CD4-positive, alpha-beta memory T cell (primary cell): Measurements from ENCODE around the gene PLXDC2. TPM values are rescaled to one million over a fixed set of nuclear protein-coding genes. Genes with fewer than 3 reads are reported as not detected.

Experiments used
- CTCF ChIA-PET: fragments of 350-600 bp; sonication (Branson Sonifier 250); formaldehyde crosslinking; loops from one replicate; lab custom pipeline; 2021; ENCODE audit warnings: inconsistent platforms; ENCODE audit not compliant: partially characterized antibody; lab: Charles Lee
- POLR2A ChIA-PET: fragments of 350-600 bp; sonication (Branson Sonifier 250); formaldehyde crosslinking; loops from one replicate; lab custom pipeline; 2021; ENCODE audit not compliant: partially characterized antibody; lab: Charles Lee
- DNase-seq, 5 donors: peaks; one replicate each; pipeline versions ENCODE4 v3.0.0 to v3.0.0-alpha.2; 2020 to 2022; ENCODE audit warnings: mixed read lengths in 1 of 5
- H3K27ac ChIP-seq: one replicate; pipeline ENCODE4 v1.7.0; 2013; ENCODE audit warnings: low read depth, low read length
- H3K27me3 ChIP-seq: 2 replicates; pipeline ENCODE4 v1.7.0; 2013; ENCODE audit warnings: mild to moderate bottlenecking, low read length, moderate library complexity; ENCODE audit not compliant: insufficient read depth
- H3K36me3 ChIP-seq: 2 replicates; pipeline ENCODE4 v1.7.0; 2013; ENCODE audit warnings: mild to moderate bottlenecking, low read length, moderate library complexity; ENCODE audit not compliant: insufficient read depth
- H3K4me1 ChIP-seq: 2 replicates; pipeline ENCODE4 v1.7.0; 2013; ENCODE audit warnings: mild to moderate bottlenecking, low read length, moderate library complexity; ENCODE audit not compliant: insufficient read depth
- H3K4me3 ChIP-seq, 2 donors: one replicate each; pipeline ENCODE4 v1.7.0; 2013; ENCODE audit warnings: low read length in 2 of 2, mild to moderate bottlenecking in 1 of 2
- H3K9me3 ChIP-seq, 2 donors: one replicate each; pipeline ENCODE4 v1.7.0; 2013; ENCODE audit warnings: low read length in 2 of 2, control low read depth in 1 of 2; ENCODE audit not compliant: control insufficient read depth in 1 of 2
- H3K27ac Mint-ChIP-seq, 7 donors: one replicate each; pipeline ENCODE4 v1.8.0; 2020 to 2021; ENCODE audit warnings: mixed read lengths in 7 of 7, mild to moderate bottlenecking in 6 of 7, inconsistent platforms in 3 of 7, moderate library complexity in 3 of 7
- H3K27me3 Mint-ChIP-seq, 2 donors: one replicate each; pipeline ENCODE4 v1.8.0; 2020 to 2021; ENCODE audit warnings: mixed read lengths in 2 of 2
- H3K36me3 Mint-ChIP-seq, 2 donors: one replicate each; pipeline ENCODE4 v1.8.0; 2020 to 2021; ENCODE audit warnings: mixed read lengths in 2 of 2, inconsistent platforms in 1 of 2, mild to moderate bottlenecking in 1 of 2
- H3K4me1 Mint-ChIP-seq, 4 donors: one replicate each; pipeline ENCODE4 v1.8.0; 2020 to 2021; ENCODE audit warnings: mixed read lengths in 4 of 4, mild to moderate bottlenecking in 1 of 4
- H3K4me3 Mint-ChIP-seq, 8 donors: one replicate each; pipeline ENCODE4 v1.8.0; 2020 to 2021; ENCODE audit warnings: mixed read lengths in 8 of 8, mild to moderate bottlenecking in 7 of 8, moderate library complexity in 6 of 8, inconsistent platforms in 3 of 8
- H3K9me3 Mint-ChIP-seq, 8 donors: one replicate each; pipeline ENCODE4 v1.8.0; 2020 to 2021; ENCODE audit warnings: mixed read lengths in 8 of 8, mild to moderate bottlenecking in 5 of 8, inconsistent platforms in 3 of 8, moderate library complexity in 1 of 8
- intact Hi-C: fragments of 100-400 bp; cut with micrococcal nuclease; formaldehyde crosslinking; loops from one replicate; pipeline ENCODE4 v1.15.1; 2023
- polyA plus RNA-seq, 2 donors: library from polyadenylated mRNA; unstranded; fragments of 300-500 nt; fragmentation: Illumina TruSeq; gene quantifications; one replicate each; pipeline ENCODE4 v1.2.3, GENCODE V29; 2021
- total RNA-seq, 2 experiments: library from RNA; stranded (reverse); gene quantifications; one replicate each; pipeline ENCODE4 v1.2.3, GENCODE V29; 2021

Gene PLXDC2
- total and polyA plus RNA-seq, 4 experiments from 2014 or later = 0.90 to 1.2 TPM; not detected in 2

DNA sequence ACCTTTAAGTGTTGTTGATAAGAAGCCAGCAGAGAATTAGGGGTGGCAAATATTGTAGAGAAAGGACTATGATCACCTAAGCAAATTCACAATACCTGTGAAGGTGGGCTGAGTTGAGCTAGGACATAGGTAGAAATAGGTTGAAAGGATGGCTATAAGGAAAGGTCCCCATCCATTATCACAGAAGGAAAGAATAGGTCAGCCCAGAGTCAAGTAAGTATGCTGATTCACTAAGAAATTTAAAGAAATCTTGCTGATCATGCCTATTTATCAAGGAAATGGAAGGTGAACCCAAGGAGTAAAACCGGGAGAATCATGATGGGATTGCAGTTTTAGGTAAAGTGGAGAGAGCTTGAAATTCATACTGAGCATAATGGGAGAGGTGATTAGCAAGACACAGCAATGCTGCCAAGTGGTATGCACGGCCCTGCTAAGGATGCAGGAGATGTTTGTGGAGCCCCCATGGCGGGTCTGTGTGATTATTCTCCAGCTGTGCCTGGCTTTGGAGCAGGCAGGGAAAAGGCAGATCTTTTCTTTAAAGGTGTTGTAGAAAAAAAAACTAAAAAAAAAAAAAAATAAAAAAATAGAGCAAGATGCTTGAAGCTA, 399.4 kb downstream of the PLXDC2 start:
- POLR2A ChIA-PET = no interaction called here
- intact Hi-C loops = no loop called here
- no peak overlapping the region for H3K4me3 ChIP-seq
- no peaks in the 10 kb centered on the region for H3K4me1 Mint-ChIP-seq
- H3K36me3 Mint-ChIP-seq = no peaks in the 10 kb centered on the region
- no peak overlapping the region for H3K27ac Mint-ChIP-seq
- H3K27me3 ChIP-seq = no peaks in the 10 kb centered on the region
- H3K9me3 ChIP-seq = no peaks in the 10 kb centered on the region
- DNase-seq = no peak
- H3K4me1 ChIP-seq = no peaks in the 10 kb centered on the region
- H3K4me3 Mint-ChIP-seq = no peak overlapping the region
- no peak overlapping the region for H3K27ac ChIP-seq
- CTCF ChIA-PET = no interaction called here
- H3K9me3 Mint-ChIP-seq = peaks cover 0 to 13% (median 8%) of the 10 kb centered on the region in 8 donors
- H3K27me3 Mint-ChIP-seq = no peaks in the 10 kb centered on the region
- H3K36me3 ChIP-seq = no peaks in the 10 kb centered on the region

DNA sequence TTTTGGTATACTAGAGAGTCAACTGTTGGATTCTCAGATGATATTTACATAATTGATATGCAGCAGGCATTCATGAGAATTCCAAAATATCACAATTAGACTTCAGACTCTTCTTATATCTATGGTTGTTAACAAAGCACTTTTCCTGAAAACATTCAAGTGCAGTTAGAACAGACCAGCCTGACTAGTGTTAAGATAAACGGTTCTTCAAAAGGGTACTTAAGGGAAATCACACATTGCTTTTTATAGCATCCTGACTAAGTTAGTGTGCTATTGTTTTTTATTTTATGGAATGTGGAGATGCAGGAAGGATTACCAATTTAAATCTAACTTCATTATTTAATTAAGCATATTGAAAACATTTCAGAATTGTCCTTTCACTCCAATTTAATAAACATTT, 405.1 kb downstream of the PLXDC2 start:
- intact Hi-C loops = no loop called here
- no peaks in the 10 kb centered on the region for H3K9me3 ChIP-seq
- no peaks in the 10 kb centered on the region for H3K4me1 ChIP-seq
- H3K36me3 ChIP-seq = no peaks in the 10 kb centered on the region
- Mint-ChIP-seq H3K9me3 (peaks cover 0 to 11% (median 6%) of the 10 kb centered on the region in 8 donors), H3K27me3 (no peaks in the 10 kb centered on the region), H3K4me3 (no peak overlapping the region), H3K36me3 (no peaks in the 10 kb centered on the region), H3K4me1 (no peaks in the 10 kb centered on the region), H3K27ac (no peak overlapping the region)
- CTCF ChIA-PET = no interaction called here
- H3K27ac ChIP-seq = no peak overlapping the region
- no peaks in the 10 kb centered on the region for H3K27me3 ChIP-seq
- POLR2A ChIA-PET = no interaction called here
- no peak for DNase-seq
- H3K4me3 ChIP-seq = no peak overlapping the region

DNA sequence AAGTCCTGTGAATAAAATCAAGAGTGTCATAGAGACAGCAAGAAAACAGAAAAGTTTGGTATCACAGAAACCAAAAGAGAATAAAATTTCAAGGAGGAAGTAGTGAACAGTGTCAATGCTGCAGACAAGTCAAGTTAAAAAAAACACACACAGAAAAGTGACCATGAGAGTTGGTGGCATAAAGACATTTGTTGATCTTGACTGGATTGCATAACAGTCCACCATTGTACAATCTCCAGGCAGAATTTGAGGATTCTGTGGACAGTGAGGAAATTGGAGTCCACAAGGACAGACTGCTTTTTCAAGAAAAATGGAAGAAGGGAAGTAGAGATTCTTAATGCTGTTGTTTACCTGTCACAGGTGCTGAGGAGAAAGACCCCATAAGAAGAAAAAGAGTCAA, 412.5 kb downstream of the PLXDC2 start:
- no peaks in the 10 kb centered on the region for H3K27me3 Mint-ChIP-seq
- H3K27ac Mint-ChIP-seq = no peak overlapping the region
- intact Hi-C loops = no loop called here
- Histone ChIP-seq H3K9me3 (no peaks in the 10 kb centered on the region), H3K27me3 (no peaks in the 10 kb centered on the region), H3K36me3 (no peaks in the 10 kb centered on the region), H3K4me3 (no peak overlapping the region), H3K27ac (no peak overlapping the region), H3K4me1 (no peaks in the 10 kb centered on the region)
- ChIA-PET POLR2A (no interaction called here), CTCF (no interaction called here)
- no peak for DNase-seq
- peaks cover 4 to 16% (median 8%) of the 10 kb centered on the region in 8 donors for H3K9me3 Mint-ChIP-seq
- no peaks in the 10 kb centered on the region for H3K36me3 Mint-ChIP-seq
- H3K4me1 Mint-ChIP-seq = no peaks in the 10 kb centered on the region
- no peak overlapping the region for H3K4me3 Mint-ChIP-seq

DNA sequence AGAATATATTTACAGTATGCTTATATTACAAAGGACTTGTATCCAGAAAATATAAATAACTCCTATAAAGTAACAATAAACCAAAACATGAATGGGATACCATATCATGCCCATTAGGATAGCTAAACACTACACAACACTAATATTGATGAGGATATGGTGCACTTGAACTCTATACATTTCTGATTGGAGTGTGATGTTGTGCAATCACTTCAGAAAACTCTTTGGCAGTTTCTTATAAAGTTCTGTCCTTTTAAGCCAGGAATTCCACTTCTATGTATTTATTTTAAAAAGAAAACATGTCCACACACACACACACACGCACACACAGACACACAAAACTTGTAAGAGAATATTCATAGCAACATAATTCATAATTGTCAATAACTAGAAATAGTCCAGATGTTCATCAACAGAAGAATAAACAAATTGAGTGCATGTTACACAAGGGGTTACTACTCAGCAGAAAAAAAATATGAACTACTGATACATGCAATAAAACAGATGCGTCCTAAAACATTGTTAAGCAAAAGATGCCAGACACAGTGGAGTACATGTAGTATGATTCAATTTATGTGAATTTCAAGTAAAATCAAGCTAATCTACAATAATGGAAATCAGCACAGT, 416.0 kb downstream of the PLXDC2 start:
- ChIA-PET CTCF (no interaction called here), POLR2A (no interaction called here)
- no peak for DNase-seq
- Histone ChIP-seq H3K27ac (no peak overlapping the region), H3K27me3 (no peaks in the 10 kb centered on the region), H3K36me3 (no peaks in the 10 kb centered on the region), H3K4me1 (no peaks in the 10 kb centered on the region), H3K4me3 (no peak overlapping the region), H3K9me3 (no peaks in the 10 kb centered on the region)
- Mint-ChIP-seq H3K27ac (no peak overlapping the region), H3K4me1 (no peaks in the 10 kb centered on the region), H3K4me3 (no peak overlapping the region), H3K9me3 (peaks cover 2 to 13% (median 7%) of the 10 kb centered on the region in 8 donors), H3K27me3 (no peaks in the 10 kb centered on the region), H3K36me3 (no peaks in the 10 kb centered on the region)
- intact Hi-C loops = no loop called here

DNA sequence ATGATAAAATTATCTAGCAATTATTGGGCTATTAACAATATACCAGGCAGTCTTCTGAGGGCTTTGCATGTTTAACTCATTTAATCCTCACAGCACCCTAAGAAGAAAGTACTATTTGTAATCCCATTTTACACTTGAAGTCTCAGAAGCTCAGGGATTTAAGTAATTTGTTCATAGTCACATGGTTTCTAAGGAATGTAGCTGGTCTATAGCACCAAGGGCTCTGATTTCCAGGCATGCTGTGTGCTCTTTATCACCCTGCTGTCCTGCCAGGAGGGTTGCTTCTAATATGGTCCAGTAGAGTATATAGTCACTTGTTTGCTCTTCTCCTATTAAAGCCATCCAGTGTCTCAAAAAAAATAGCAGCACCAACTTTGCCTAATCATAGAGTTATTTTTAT, 417.2 kb downstream of the PLXDC2 start:
- no peaks in the 10 kb centered on the region for H3K36me3 ChIP-seq
- no peak for DNase-seq
- CTCF ChIA-PET = no interaction called here
- H3K9me3 Mint-ChIP-seq = peaks cover 0 to 7% (median 4%) of the 10 kb centered on the region in 8 donors
- POLR2A ChIA-PET = no interaction called here
- no peak overlapping the region for H3K4me3 Mint-ChIP-seq
- no peaks in the 10 kb centered on the region for H3K4me1 ChIP-seq
- no peak overlapping the region for H3K27ac Mint-ChIP-seq
- intact Hi-C loops = no loop called here
- no peaks in the 10 kb centered on the region for H3K36me3 Mint-ChIP-seq
- no peak overlapping the region for H3K4me3 ChIP-seq
- no peak overlapping the region for H3K27ac ChIP-seq
- H3K4me1 Mint-ChIP-seq = no peaks in the 10 kb centered on the region
- H3K27me3 ChIP-seq = no peaks in the 10 kb centered on the region
- no peaks in the 10 kb centered on the region for H3K9me3 ChIP-seq
- H3K27me3 Mint-ChIP-seq = no peaks in the 10 kb centered on the region

DNA sequence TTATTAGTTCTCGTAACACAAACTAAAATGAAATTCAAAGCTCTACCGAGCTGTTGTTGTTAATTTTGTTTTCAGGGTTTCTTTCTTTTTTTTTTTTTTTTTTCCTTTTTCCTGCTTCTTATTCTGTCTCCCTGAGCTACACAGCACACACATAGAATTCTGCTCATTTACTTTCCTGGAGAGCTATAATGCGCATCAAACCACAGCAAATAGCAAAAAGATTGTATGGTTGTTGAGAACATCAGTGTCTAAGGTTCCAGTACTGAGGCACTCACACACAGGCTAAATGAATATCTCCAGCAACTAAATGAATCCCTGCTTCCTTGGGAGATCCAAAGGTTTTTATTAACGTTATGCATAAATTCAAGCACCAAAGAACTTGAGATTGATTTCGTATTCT, 418.3 kb downstream of the PLXDC2 start:
- no peaks in the 10 kb centered on the region for H3K27me3 Mint-ChIP-seq
- no peak for DNase-seq
- no peak overlapping the region for H3K27ac Mint-ChIP-seq
- no peak overlapping the region for H3K4me3 ChIP-seq
- H3K4me1 Mint-ChIP-seq = no peaks in the 10 kb centered on the region
- intact Hi-C loops = no loop called here
- no peak overlapping the region for H3K4me3 Mint-ChIP-seq
- ChIA-PET POLR2A (no interaction called here), CTCF (no interaction called here)
- no peaks in the 10 kb centered on the region for H3K9me3 ChIP-seq
- H3K27me3 ChIP-seq = no peaks in the 10 kb centered on the region
- no peaks in the 10 kb centered on the region for H3K36me3 Mint-ChIP-seq
- H3K36me3 ChIP-seq = no peaks in the 10 kb centered on the region
- no peak overlapping the region for H3K27ac ChIP-seq
- H3K4me1 ChIP-seq = no peaks in the 10 kb centered on the region
- peaks cover 0 to 10% (median 2%) of the 10 kb centered on the region in 8 donors for H3K9me3 Mint-ChIP-seq

DNA sequence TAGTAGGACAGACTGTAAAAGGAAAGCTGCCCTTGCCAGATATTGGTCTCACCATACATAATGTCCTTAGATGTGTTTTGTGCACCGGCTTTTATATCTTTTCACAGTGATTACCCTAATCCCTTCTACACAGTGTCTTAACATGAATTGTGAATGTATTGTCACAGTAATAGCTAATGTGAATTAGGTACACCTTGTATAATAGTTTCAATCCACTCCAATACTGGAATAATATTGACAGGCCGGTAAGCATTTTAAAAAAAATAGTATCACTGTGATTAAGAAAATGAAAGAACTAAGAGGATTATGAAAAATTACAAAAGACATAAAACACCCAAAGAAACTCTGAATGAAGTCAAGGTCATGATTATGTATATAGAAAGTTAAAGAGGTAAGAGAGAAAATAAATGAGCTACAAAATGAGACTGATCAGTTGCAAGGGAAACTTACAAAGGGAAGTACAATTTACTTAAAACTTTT, 420.9 kb downstream of the PLXDC2 start:
- H3K4me1 Mint-ChIP-seq = no peaks in the 10 kb centered on the region
- H3K36me3 Mint-ChIP-seq = no peaks in the 10 kb centered on the region
- Histone ChIP-seq H3K9me3 (no peaks in the 10 kb centered on the region), H3K27me3 (no peaks in the 10 kb centered on the region), H3K4me3 (no peak overlapping the region), H3K27ac (no peak overlapping the region), H3K4me1 (no peaks in the 10 kb centered on the region), H3K36me3 (no peaks in the 10 kb centered on the region)
- no peaks in the 10 kb centered on the region for H3K27me3 Mint-ChIP-seq
- intact Hi-C loops = no loop called here
- no peak overlapping the region for H3K27ac Mint-ChIP-seq
- ChIA-PET POLR2A (no interaction called here), CTCF (no interaction called here)
- peaks cover 0 to 14% (median 2%) of the 10 kb centered on the region in 8 donors for H3K9me3 Mint-ChIP-seq
- DNase-seq = no peak
- H3K4me3 Mint-ChIP-seq = no peak overlapping the region
